Measurements from ENCODE around the gene LNPEP.
"Not testable (repeated sequence)": the region's sequence is repeated elsewhere in the genome, so short reads cannot be mapped to it uniquely, and the experiment has no call there.

LNPEP gene

DNA sequence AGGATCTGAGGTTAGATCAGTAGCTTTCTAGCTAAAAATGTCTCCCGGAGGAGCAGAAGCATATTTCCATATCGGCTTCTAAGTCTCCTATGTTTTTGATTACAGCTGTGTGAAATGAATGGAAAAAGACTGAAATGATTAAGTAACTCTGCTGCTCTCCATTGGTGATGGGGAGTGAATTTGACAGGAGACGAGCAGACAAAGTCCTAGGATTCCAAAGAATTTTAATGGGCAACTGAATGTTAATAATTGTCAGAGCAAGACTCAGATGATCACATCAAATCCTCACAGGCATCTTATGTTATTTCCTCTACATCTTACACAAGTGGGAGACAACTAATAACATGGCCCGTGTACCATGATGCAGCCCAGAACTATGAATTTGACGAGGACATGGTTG, 139.8 kb downstream of the LNPEP start:
- Histone ChIP-seq H3K4me3 (ENCODE audit: low read depth, low read length) (no peak overlapping the region), H3K27ac (no peak overlapping the region), H3K36me3 (replicated peaks) (no peaks in the 10 kb centered on the region), H3K27me3 (replicated peaks) (no peaks in the 10 kb centered on the region)
- in situ Hi-C loops (cut with HindIII; ENCODE audit: low pct_ligation_motif_present, low sequenced_read_pairs) = no loop called here
- DNase-seq = no peak
- TF ChIP-seq, protein P1, sequence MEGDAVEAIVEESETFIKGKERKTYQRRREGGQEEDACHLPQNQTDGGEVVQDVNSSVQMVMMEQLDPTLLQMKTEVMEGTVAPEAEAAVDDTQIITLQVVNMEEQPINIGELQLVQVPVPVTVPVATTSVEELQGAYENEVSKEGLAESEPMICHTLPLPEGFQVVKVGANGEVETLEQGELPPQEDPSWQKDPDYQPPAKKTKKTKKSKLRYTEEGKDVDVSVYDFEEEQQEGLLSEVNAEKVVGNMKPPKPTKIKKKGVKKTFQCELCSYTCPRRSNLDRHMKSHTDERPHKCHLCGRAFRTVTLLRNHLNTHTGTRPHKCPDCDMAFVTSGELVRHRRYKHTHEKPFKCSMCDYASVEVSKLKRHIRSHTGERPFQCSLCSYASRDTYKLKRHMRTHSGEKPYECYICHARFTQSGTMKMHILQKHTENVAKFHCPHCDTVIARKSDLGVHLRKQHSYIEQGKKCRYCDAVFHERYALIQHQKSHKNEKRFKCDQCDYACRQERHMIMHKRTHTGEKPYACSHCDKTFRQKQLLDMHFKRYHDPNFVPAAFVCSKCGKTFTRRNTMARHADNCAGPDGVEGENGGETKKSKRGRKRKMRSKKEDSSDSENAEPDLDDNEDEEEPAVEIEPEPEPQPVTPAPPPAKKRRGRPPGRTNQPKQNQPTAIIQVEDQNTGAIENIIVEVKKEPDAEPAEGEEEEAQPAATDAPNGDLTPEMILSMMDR (IDR thresholded peaks at IDR 0.05; ENCODE audit: low read depth, low read length, missing control alignments) = no peak

DNA sequence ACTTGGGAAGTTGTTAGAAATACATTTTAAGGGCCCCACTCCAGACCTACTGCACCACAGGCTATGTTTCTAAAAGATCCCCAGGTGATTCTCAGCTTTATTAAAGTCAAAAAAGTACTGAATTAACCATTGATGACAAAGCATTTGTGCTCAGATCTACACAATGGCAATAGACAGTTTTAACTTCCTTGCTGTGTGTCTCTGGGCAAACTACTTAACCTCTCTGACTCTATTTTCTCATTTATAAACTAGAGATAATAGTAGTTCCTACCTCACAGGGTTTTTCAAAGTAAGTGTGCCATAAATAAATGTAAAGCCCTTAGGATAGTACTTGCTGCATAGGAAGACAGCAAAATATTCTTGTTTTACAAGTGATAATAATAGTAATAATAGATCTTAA, 140.2 kb downstream of the LNPEP start:
- in situ Hi-C loops (cut with HindIII; ENCODE audit: low pct_ligation_motif_present, low sequenced_read_pairs) = no loop called here
- Histone ChIP-seq H3K27me3 (replicated peaks) (no peaks in the 10 kb centered on the region), H3K27ac (no peak overlapping the region), H3K36me3 (replicated peaks) (no peaks in the 10 kb centered on the region), H3K4me3 (ENCODE audit: low read depth, low read length) (no peak overlapping the region)
- no peak for DNase-seq
- TF ChIP-seq, protein P1 (IDR thresholded peaks at IDR 0.05; ENCODE audit: low read depth, low read length, missing control alignments) = no peak

DNA sequence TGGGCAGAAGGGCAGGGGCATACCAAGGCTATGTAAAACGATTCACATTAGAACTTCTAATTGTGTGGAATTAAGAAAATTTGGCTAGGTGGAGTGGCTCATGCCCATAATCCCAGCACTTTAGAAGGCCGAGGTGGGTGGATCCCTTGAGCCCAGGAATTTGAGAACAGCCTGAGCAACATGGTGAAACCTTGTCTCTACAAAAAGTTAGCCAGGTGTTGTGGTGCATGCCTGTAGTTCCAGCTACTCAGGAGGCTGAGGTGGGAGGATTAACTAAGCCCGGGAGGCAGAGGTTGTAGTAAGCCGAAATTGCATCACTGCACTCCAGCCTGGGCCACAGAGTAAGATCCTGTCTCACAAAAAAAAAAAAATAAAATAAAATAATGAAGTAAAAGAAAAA, 141.4 kb downstream of the LNPEP start:
- in situ Hi-C loops (cut with HindIII; ENCODE audit: low pct_ligation_motif_present, low sequenced_read_pairs) = no loop called here
- Histone ChIP-seq H3K4me3 (ENCODE audit: low read depth, low read length) (no peak overlapping the region), H3K36me3 (replicated peaks) (no peaks in the 10 kb centered on the region), H3K27me3 (replicated peaks) (no peaks in the 10 kb centered on the region), H3K27ac (no peak overlapping the region)
- DNase-seq = no peak
- TF ChIP-seq, protein P1 (IDR thresholded peaks at IDR 0.05; ENCODE audit: low read depth, low read length, missing control alignments) = no peak

DNA sequence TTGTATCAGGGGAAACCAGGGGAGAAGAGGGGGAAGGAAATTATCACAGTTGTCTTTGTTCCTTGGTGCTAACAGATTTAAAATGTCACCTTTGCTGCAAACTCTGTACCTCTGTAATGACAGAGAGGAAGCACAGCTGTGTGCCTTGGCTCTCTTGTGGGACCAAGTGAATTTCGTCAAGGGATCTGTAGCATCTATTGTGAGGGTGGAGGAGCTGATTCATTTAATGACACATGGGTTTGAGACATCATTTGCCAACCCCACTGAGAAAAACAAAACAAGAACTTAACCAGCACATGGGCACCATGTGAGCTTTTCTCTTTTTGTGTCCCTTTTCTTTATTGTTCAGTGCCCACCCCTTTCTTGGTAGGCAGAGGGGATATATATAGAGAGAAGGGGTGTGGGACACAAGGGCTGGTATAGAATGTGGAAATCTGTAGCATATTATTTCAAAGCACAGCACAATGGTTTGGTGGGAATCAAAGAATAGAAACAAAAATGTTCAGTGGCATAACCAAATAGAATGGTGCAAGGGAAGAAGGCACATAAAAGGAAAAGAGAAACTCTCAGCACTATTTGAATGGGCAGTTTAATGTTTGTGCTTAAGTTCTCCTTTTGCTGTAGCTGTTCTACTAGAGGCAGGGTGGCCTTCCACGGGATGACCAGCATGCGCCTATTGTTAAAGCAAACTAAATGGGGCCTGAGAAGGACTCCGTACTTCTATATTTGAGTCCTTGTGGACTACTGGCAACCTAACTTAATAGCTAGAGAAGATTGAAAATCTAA, 143.3 kb downstream of the LNPEP start:
- Histone ChIP-seq H3K27me3 (replicated peaks) (no peaks in the 10 kb centered on the region), H3K36me3 (replicated peaks) (no peaks in the 10 kb centered on the region), H3K4me3 (ENCODE audit: low read depth, low read length) (no peak overlapping the region), H3K27ac (no peak overlapping the region)
- in situ Hi-C loops (cut with HindIII; ENCODE audit: low pct_ligation_motif_present, low sequenced_read_pairs) = no loop called here
- TF ChIP-seq, protein P1 (IDR thresholded peaks at IDR 0.05; ENCODE audit: low read depth, low read length, missing control alignments) = no peak
- DNase-seq = no peak

DNA sequence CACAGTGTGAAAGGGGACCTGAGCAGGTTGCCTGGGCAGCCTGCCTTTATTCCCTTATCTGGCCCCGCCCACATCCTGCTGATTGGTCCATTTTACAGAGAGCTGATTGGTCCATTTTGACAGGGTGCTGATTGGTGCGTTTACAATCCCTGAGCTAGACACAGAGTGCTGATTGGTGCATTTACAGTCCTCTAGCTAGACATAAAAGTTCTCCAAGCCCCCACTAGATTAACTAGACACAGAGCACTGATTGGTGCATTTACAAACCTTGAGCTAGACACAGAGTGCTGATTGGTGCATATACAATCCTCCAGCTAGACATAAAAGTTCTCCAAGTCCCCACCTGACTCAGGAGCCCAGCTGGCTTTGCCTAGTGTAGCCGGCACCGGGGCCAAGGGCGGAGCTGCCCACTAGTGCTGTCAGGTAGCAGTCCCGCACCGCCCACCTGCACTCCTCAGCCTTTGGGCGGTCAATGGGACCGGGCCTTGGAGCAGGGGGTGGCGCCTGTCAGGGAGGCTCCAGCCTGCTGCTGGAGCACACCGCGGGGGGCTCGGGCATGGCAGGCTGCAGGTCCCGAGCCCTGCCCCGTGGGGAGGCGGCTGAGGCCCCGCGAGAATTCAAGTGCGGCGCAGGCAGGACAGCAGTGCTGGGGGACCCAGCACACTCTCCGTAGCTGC, 149.0 kb downstream of the LNPEP start:
- H3K4me3 ChIP-seq (ENCODE audit: low read depth, low read length); H3K27me3 ChIP-seq (replicated peaks); DNase-seq; H3K27ac ChIP-seq; H3K36me3 ChIP-seq (replicated peaks); in situ Hi-C loops (cut with HindIII; ENCODE audit: low pct_ligation_motif_present, low sequenced_read_pairs): not testable (repeated sequence)

DNA sequence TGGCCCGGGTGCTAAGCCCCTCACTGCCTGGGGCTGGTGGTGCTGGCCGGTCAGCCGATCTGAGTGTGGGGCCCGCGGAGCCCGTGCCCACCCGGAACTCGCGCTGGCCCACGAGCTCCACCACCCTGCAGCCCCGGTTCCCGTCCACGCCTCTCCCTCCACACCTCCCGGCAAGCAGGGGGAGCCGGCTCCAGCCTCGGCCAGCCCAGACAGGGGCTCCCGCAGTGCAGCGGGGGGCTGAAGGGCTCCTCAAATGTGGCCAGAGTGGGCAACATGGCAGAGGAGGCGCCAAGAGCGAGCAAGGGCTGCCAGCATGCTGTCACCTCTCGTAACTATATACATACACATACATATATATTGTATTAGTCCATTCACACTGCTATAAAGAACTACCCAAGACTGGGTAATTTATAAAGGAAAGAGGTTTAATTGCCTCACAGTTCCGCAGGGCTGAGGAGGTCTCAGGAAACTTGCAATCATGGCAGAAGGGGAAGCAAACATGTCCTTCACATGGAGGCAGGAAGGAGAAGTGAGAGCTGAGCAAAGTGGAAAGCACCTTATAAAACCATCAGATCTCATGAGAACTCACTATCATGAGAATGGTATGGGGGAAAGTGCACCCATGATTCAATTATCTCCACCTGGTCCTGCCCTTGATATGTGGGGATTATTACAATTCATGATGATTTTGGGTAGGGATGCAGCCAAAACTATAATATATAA, 149.7 kb downstream of the LNPEP start:
- in situ Hi-C loops (cut with HindIII; ENCODE audit: low pct_ligation_motif_present, low sequenced_read_pairs) = no loop called here
- TF ChIP-seq, protein P1 (IDR thresholded peaks at IDR 0.05; ENCODE audit: low read depth, low read length, missing control alignments) = no peak
- Histone ChIP-seq H3K27me3 (replicated peaks) (no peaks in the 10 kb centered on the region), H3K27ac (no peak overlapping the region), H3K4me3 (ENCODE audit: low read depth, low read length) (no peak overlapping the region), H3K36me3 (replicated peaks) (no peaks in the 10 kb centered on the region)
- DNase-seq = no peak
